Lower leg skin (tissue), 3 donors: ENCODE results near the gene FICD.

Experiments used
- CTCF ChIP-seq, 3 donors: fragments of 450-650 bp; IDR thresholded peaks; one replicate each; pipeline ENCODE4 v1.5.1; 2016; ENCODE audit warnings: antibody characterized with exemption in 3 of 3, mild to moderate bottlenecking in 3 of 3, moderate library complexity in 2 of 3
- POLR2A ChIP-seq, 2 donors: fragments of 450-650 bp; IDR thresholded peaks; one replicate each; pipeline ENCODE4 v1.6.1; 2016 to 2017; ENCODE audit warnings: antibody characterized with exemption in 2 of 2, mild to moderate bottlenecking in 1 of 2, moderate library complexity in 1 of 2

- TF ChIP-seq CTCF (IDR thresholded peaks at IDR 0.05) (no peak), POLR2A (IDR thresholded peaks at IDR 0.05) (no peak)
Observed at GRCh38 chr12:108484845-108485244, 30.2 kb upstream of the FICD start.
